Effector memory CD8-positive, alpha-beta T cell (primary cell): ENCODE results near the gene HIRA.

ENCODE experiments used
- ATAC-seq: fragments of 150-1000 bp; cut with Tn5 transposase; replicated peaks from 2 replicates; pipeline ENCODE4 v1.10.0; 2021; ENCODE audit warnings: mild to moderate bottlenecking, moderate library complexity
- DNase-seq, 3 experiments: peaks; one replicate each; pipeline ENCODE4 v3.0.0; 2021
- H3K27ac Mint-ChIP-seq, 2 donors: one replicate each; pipeline ENCODE4 v1.8.0; 2022; ENCODE audit warnings: mild to moderate bottlenecking in 2 of 2, mixed read lengths in 2 of 2, moderate library complexity in 2 of 2
- H3K27me3 Mint-ChIP-seq, 2 donors: one replicate each; pipeline ENCODE4 v1.8.0; 2022; ENCODE audit warnings: mixed read lengths in 2 of 2
- H3K36me3 Mint-ChIP-seq: one replicate; pipeline ENCODE4 v1.8.0; 2022; ENCODE audit warnings: mild to moderate bottlenecking, moderate library complexity, mixed read lengths; ENCODE audit not compliant: insufficient read depth
- H3K4me1 Mint-ChIP-seq, 2 donors: one replicate each; pipeline ENCODE4 v1.8.0; 2022; ENCODE audit warnings: low read depth in 2 of 2, mixed read lengths in 2 of 2
- H3K4me3 Mint-ChIP-seq, 2 donors: one replicate each; pipeline ENCODE4 v1.8.0; 2022; ENCODE audit warnings: mild to moderate bottlenecking in 2 of 2, mixed read lengths in 2 of 2, moderate library complexity in 2 of 2
- H3K9me3 Mint-ChIP-seq, 2 donors: one replicate each; pipeline ENCODE4 v1.8.0; 2022; ENCODE audit warnings: mixed read lengths in 2 of 2

The HIRA gene

DNA sequence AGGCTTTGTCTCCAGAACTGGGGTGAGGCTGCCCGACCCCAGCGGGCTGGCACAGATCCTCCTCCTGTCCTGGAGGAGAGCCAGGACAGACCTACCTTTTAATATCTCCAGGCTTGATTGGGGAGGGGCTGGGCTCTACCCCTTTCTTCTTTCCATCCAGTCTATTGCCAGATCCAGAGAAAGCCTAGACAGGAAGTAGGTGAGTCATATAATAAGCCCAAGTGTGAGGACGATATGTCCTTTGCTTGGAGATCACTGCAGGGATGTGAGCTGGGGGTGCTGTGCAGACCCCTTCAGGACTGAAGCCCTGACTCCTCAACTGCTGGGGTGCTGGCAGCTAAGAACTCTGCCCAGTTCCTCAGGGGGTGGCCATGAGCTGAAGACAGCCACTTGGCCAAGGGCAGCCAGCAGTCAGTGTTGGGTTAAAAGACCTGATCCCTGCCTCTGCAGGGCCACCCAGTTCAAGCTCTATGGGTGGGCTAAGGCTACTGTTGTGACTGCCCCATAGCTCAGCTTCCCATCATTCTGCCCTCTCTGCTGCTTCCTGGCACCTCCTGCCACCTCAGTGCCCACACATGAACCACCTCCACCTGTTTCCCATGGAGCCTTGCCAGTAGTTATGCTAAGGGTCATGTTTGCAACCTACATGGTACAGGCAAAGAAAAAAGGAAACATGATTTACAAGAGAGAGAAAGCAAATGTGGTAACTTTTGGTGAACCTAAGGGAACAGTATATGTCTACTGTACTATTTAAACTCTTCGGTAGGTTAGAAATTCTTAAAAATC lies 24.2 kb upstream of the HIRA start:
- Mint-ChIP-seq H3K27me3 (no peaks in the 10 kb centered on the region), H3K4me3 (no peak overlapping the region), H3K36me3 (peaks cover 49% of the 10 kb centered on the region), H3K27ac (no peak overlapping the region), H3K4me1 (peaks cover 0 to 5% of the 10 kb centered on the region in 2 donors), H3K9me3 (no peaks in the 10 kb centered on the region)
- ATAC-seq (no peak), DNase-seq (no peak)

GRCh38 chr22:19455033-19455432 lies 23.5 kb upstream of the HIRA start:
- no peaks in the 10 kb centered on the region for H3K9me3 Mint-ChIP-seq
- no peak overlapping the region for H3K4me3 Mint-ChIP-seq
- no peaks in the 10 kb centered on the region for H3K27me3 Mint-ChIP-seq
- ATAC-seq (no peak), DNase-seq (no peak)
- peaks cover 45% of the 10 kb centered on the region for H3K36me3 Mint-ChIP-seq
- H3K4me1 Mint-ChIP-seq, result peaks cover 0 to 5% of the 10 kb centered on the region in 2 donors
- no peak overlapping the region for H3K27ac Mint-ChIP-seq

DNA sequence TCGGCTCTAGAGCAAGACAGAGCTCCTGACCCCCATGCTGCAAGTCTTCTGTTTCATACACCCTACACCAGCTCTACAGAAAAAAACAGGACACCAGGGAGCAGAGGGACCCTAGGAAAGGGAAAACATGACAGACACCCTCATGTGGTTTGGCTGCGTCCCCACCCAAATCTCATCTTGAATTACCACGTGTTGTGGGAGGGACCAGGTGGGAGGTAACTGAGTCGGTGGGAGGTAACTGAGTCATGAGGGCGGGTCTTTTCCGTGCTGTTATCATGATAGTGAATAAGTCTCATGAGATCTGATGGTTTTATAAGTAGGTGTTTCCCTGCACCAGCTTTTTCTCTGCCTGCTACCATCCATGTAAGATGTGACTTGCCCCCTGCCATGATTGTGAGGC lies 22.6 kb upstream of the HIRA start:
- ATAC-seq (no peak), DNase-seq (no peak)
- Mint-ChIP-seq H3K27me3 (no peaks in the 10 kb centered on the region), H3K27ac (peak overlapping the region in 1 of 2 donors; percentile 20), H3K4me3 (no peak overlapping the region), H3K4me1 (peaks cover 0 to 5% of the 10 kb centered on the region in 2 donors), H3K36me3 (peaks cover 49% of the 10 kb centered on the region), H3K9me3 (no peaks in the 10 kb centered on the region)

- peaks cover 0 to 5% of the 10 kb centered on the region in 2 donors for H3K4me1 Mint-ChIP-seq
Measured at GRCh38 chr22:19453718-19454117, 22.2 kb upstream of the HIRA start.

DNA sequence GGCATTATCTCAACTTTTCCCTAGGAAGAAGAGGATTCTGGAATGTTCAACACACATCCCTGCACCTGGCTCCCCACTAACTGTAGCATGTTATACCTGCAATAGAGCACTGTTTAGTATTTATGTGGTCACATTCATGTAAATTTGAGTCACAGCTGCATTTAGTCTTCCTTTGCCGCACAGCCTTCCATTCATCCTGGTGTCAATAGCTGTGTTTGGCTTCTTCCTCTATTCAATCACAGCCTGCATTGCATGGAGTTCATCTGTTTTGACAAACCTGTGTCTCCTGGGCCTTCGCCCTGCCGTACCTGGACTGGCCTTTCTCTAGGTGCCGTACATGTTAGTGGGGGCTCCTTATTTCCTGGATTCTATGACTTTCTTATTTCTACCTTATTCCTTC lies 20.0 kb upstream of the HIRA start:
- Mint-ChIP-seq H3K9me3 (no peaks in the 10 kb centered on the region), H3K36me3 (peaks cover 51% of the 10 kb centered on the region), H3K27ac (no peak overlapping the region), H3K4me3 (no peak overlapping the region), H3K27me3 (no peaks in the 10 kb centered on the region), H3K4me1 (peaks cover 10 to 14% of the 10 kb centered on the region in 2 donors)
- DNase-seq (no peak), ATAC-seq (no peak)

More at GRCh38 chr22:19453718-19454117, 22.2 kb upstream of the HIRA start:
- Mint-ChIP-seq H3K36me3 (peaks cover 49% of the 10 kb centered on the region), H3K27ac (peak overlapping the region in 1 of 2 donors; percentile 20), H3K27me3 (no peaks in the 10 kb centered on the region), H3K4me3 (no peak overlapping the region), H3K9me3 (no peaks in the 10 kb centered on the region)
- DNase-seq (no peak), ATAC-seq (no peak)

GRCh38 chr22:19450363-19451175 lies 19.0 kb upstream of the HIRA start:
- DNase-seq (no peak), ATAC-seq (no peak)
- no peaks in the 10 kb centered on the region for H3K9me3 Mint-ChIP-seq
- no peak overlapping the region for H3K4me3 Mint-ChIP-seq
- H3K27ac Mint-ChIP-seq, result no peak overlapping the region
- peaks cover 16 to 20% of the 10 kb centered on the region in 2 donors for H3K4me1 Mint-ChIP-seq
- H3K27me3 Mint-ChIP-seq, result no peaks in the 10 kb centered on the region
- H3K36me3 Mint-ChIP-seq, result peaks cover 49% of the 10 kb centered on the region

GRCh38 chr22:19449422-19449767 lies 17.9 kb upstream of the HIRA start:
- Mint-ChIP-seq H3K4me3 (no peak overlapping the region), H3K36me3 (peaks cover 41% of the 10 kb centered on the region), H3K27ac (no peak overlapping the region), H3K9me3 (no peaks in the 10 kb centered on the region), H3K27me3 (no peaks in the 10 kb centered on the region), H3K4me1 (peaks cover 21 to 24% of the 10 kb centered on the region in 2 donors)
- ATAC-seq (no peak), DNase-seq (no peak)

- H3K27ac Mint-ChIP-seq, result peak overlapping the region in 1 of 2 donors; percentile 84
- ATAC-seq, result no peak
- DNase-seq, result no peak
- H3K4me1 Mint-ChIP-seq, result peaks cover 26 to 27% of the 10 kb centered on the region in 2 donors
- no peaks in the 10 kb centered on the region for H3K9me3 Mint-ChIP-seq
- no peaks in the 10 kb centered on the region for H3K27me3 Mint-ChIP-seq
- peaks cover 38% of the 10 kb centered on the region for H3K36me3 Mint-ChIP-seq
- peak overlapping the region; percentile 80 to 85 for H3K4me3 Mint-ChIP-seq
Measured at GRCh38 chr22:19448739-19449421, 17.3 kb upstream of the HIRA start.

DNA sequence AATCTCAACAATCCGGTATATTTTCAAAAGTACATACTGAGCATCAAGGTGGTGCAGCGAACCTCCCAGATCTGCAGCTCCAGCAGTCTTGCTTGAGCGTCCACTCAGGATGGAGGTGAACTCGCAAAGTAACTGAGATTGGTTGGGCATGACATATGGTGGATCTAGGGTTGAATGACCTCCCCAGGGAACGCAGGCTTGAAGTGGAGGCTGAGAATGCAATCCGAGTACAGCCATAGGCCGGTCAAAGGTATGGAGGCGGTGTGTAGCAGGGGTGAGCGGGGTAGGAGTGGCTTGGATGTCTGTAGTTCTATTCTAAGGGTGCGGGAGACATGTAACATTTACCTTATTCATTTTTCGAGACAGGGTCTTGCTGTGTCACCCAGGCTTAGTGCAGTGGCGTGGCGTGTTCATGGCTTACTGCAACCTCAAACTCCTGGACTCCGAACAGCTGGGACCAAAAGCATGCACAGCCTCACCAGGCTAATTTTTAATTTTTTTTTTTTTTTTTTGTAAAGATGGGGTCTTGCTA lies 16.6 kb upstream of the HIRA start:
- no peaks in the 10 kb centered on the region for H3K27me3 Mint-ChIP-seq
- DNase-seq (peak in 2 of 3 experiments; percentile 22), ATAC-seq (peak; percentile 32)
- peak overlapping the region; percentile 84 to 91 for H3K27ac Mint-ChIP-seq
- peaks cover 27 to 28% of the 10 kb centered on the region in 2 donors for H3K4me1 Mint-ChIP-seq
- H3K4me3 Mint-ChIP-seq, result peak overlapping the region; percentile 80 to 85
- no peaks in the 10 kb centered on the region for H3K9me3 Mint-ChIP-seq
- H3K36me3 Mint-ChIP-seq, result peaks cover 31% of the 10 kb centered on the region

- Mint-ChIP-seq H3K9me3 (no peaks in the 10 kb centered on the region), H3K4me3 (peak within 1 kb of the TSS; percentile 80 to 85), H3K36me3 (peaks cover 31% of the 10 kb centered on the region), H3K4me1 (peaks cover 29 to 33% of the 10 kb centered on the region in 2 donors), H3K27me3 (no peaks in the 10 kb centered on the region), H3K27ac (peak within 1 kb of the TSS; percentile 84 to 91)
- DNase-seq (peak; percentile 82 to 84 (median 84)), ATAC-seq (peak; percentile 88)
Measured at GRCh38 chr22:19447330-19448075, 16.0 kb upstream of the HIRA start, which contains the start of gene C22orf39. C22orf39 (minus strand) TSS chr22:19447711; CDS start chr22:19447688, 23 bp downstream.

DNA sequence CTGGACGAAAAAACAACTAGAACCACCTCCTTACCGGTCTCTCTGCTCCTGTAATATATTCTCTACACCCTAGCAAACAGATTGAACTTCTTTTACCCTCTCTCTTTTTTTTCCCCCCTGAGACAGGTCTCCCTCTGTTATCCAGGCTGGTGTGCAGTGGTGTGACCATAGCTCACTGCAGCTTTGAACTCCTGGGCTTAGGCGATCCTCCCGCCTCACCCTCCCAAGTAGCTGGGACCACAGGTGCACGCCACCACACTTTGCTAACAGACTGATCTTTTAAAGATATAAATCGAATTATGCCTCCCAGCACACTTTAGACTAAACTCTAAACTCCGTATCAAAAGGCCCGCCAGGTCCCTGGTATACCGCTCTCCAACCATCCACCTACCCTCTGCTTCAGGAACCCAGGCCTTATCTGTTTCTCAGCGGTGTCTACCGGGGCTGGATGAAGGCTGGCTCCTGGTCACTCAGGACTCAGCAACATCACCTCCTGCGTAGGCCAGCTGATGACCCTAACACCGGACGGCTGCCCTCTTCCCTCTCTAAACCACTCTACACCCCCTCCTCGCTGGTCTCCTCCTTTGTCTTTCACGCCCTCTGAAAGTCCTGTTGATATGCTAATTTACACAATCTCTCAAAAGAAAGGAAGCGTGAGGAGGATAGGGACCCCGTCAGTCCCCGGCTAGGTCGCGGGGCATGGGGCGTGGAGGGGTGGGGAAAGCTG lies 15.2 kb upstream of the HIRA start:
- Mint-ChIP-seq H3K4me3 (peak overlapping the region; percentile 80 to 85), H3K4me1 (peaks cover 33 to 39% of the 10 kb centered on the region in 2 donors), H3K27ac (peak overlapping the region; percentile 84 to 91), H3K9me3 (no peaks in the 10 kb centered on the region), H3K27me3 (no peaks in the 10 kb centered on the region), H3K36me3 (peaks cover 32% of the 10 kb centered on the region)
- no peak for ATAC-seq
- DNase-seq, result no peak
